Type B pancreatic cell (in vitro differentiated cells): ENCODE results near the gene PPP6R3. TPM values are rescaled to one million over a fixed set of nuclear protein-coding genes. Genes with fewer than 3 reads are reported as not detected.

Source experiments
- DNase-seq: peaks from one replicate; pipeline ENCODE4 v3.0.0; 2021; ENCODE audit warnings: mixed read lengths; ENCODE audit not compliant: unreplicated experiment; ENCODE audit errors: extremely low spot score
- H3K27ac Mint-ChIP-seq: 2 replicates; pipeline ENCODE4 v1.8.0; 2021; ENCODE audit warnings: mild to moderate bottlenecking, mixed read lengths
- H3K27me3 Mint-ChIP-seq: 2 replicates; pipeline ENCODE4 v1.8.0; 2021; ENCODE audit warnings: mixed read lengths
- H3K36me3 Mint-ChIP-seq: 2 replicates; pipeline ENCODE4 v1.8.0; 2021; ENCODE audit warnings: mixed read lengths
- H3K4me1 Mint-ChIP-seq: one replicate; pipeline ENCODE4 v1.8.0; 2021; ENCODE audit warnings: mixed read lengths; ENCODE audit not compliant: unreplicated experiment
- H3K4me3 Mint-ChIP-seq: 2 replicates; pipeline ENCODE4 v1.8.0; 2021; ENCODE audit warnings: mild to moderate bottlenecking, mixed read lengths
- H3K9me3 Mint-ChIP-seq: 2 replicates; pipeline ENCODE4 v1.8.0; 2021; ENCODE audit warnings: mixed read lengths
- CTCF ChIP-seq: fragments of 200-600 bp; sonication (generic); conservative IDR thresholded peaks from 2 replicates; pipeline ENCODE4 v1.5.0; 2021; ENCODE audit warnings: antibody characterized with exemption, mild to moderate bottlenecking
- total RNA-seq: library from RNA; stranded (reverse); gene quantifications from 2 replicates; pipeline ENCODE4 v1.2.1, GENCODE V29; 2021; ENCODE audit warnings: low replicate concordance

Gene PPP6R3
- total RNA-seq, 1 donor from 2014 or later = 104 TPM

- Mint-ChIP-seq H3K9me3 (peaks cover 6% of the 10 kb centered on the region), H3K4me1 (peaks cover 14% of the 10 kb centered on the region), H3K4me3 (no peak overlapping the region), H3K36me3 (no peaks in the 10 kb centered on the region), H3K27ac (no peak overlapping the region), H3K27me3 (peaks cover 13% of the 10 kb centered on the region)
- TF ChIP-seq CTCF = no peak
- DNase-seq = no peak
Observed at GRCh38 chr11:68655406-68655805, 194.9 kb downstream of the PPP6R3 start.

GRCh38 chr11:68655806-68656205 is 195.3 kb downstream of the PPP6R3 start:
- Mint-ChIP-seq H3K27ac (no peak overlapping the region), H3K27me3 (peaks cover 13% of the 10 kb centered on the region), H3K4me1 (peaks cover 14% of the 10 kb centered on the region), H3K4me3 (no peak overlapping the region), H3K36me3 (no peaks in the 10 kb centered on the region), H3K9me3 (peaks cover 6% of the 10 kb centered on the region)
- TF ChIP-seq CTCF = no peak
- DNase-seq = no peak

DNA sequence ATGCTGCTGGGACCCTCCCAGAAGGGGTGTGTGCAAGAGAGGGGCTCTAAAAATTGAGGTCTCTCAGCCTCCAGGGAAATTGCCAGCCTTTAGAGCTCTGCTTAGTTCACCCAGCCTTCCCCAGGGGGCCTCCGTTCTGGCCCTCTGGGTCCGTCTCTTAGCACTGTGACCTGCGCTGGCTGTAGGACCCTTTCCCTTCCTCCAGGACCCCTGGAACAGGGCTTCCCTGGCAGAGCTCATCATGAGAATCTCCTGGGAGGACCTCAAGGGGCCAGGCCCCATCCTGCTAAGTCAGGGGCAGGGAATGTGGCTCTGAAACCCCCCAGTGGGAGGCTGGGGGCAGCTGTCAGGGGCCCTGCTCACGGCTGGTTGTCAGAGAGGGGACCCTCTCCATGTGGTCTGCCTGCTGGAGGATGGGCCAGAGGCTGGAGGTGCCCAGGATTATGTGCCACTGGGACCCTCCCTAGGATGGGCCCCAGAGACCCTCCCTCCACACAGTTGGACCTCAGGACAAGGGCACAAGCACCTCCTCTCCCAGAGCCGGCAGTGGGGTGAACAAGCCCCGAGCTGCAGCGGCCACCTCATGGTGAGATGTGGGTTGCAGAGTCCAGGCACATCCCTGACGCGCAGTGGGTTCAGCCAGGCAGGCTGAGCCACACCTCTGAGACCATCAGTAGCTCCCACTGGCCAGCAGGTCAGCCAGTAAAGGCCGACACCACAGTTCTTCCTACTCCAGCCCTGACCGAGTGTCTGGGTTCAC is 196.6 kb downstream of the PPP6R3 start:
- no peak for TF ChIP-seq CTCF
- no peaks in the 10 kb centered on the region for H3K36me3 Mint-ChIP-seq
- peaks cover 9% of the 10 kb centered on the region for H3K9me3 Mint-ChIP-seq
- no peak overlapping the region for H3K27ac Mint-ChIP-seq
- H3K4me1 Mint-ChIP-seq = peaks cover 18% of the 10 kb centered on the region
- H3K27me3 Mint-ChIP-seq = peaks cover 16% of the 10 kb centered on the region
- H3K4me3 Mint-ChIP-seq = no peak overlapping the region
- no peak for DNase-seq

- Mint-ChIP-seq H3K27ac (no peak overlapping the region), H3K4me3 (no peak overlapping the region), H3K4me1 (peaks cover 21% of the 10 kb centered on the region), H3K9me3 (peaks cover 10% of the 10 kb centered on the region), H3K36me3 (no peaks in the 10 kb centered on the region), H3K27me3 (peaks cover 18% of the 10 kb centered on the region)
- TF ChIP-seq CTCF = no peak
- DNase-seq = no peak
Observed at GRCh38 chr11:68658097-68658496, 197.5 kb downstream of the PPP6R3 start.

DNA sequence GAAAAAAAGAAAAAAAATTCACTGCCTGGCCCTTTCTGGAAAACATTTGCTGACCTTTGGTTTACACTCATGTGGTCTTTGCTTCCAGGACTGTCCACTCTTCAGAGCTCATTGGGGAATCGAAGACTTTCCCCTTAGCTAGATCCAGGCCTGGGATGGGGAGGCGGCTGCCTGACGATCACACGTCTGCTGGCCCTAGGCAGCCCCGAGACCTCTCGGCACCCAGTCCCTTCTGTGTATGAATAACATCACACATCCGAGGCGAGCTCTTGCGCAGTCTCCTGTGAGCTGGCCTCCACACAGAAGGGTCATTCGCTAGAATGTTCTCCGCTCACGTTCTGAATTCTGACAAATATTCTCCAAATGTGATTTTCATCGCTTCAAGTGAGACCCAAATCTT is 198.1 kb downstream of the PPP6R3 start:
- no peak for DNase-seq
- TF ChIP-seq CTCF = no peak
- H3K36me3 Mint-ChIP-seq = no peaks in the 10 kb centered on the region
- peaks cover 21% of the 10 kb centered on the region for H3K4me1 Mint-ChIP-seq
- peaks cover 18% of the 10 kb centered on the region for H3K27me3 Mint-ChIP-seq
- peak overlapping the region; percentile 58 for H3K4me3 Mint-ChIP-seq
- peak overlapping the region; percentile 70 for H3K27ac Mint-ChIP-seq
- peaks cover 10% of the 10 kb centered on the region for H3K9me3 Mint-ChIP-seq
